HEK293 (cell line): ENCODE data around the gene ANO3.

Experiments used
- CTCF ChIA-PET: fragments of 350-600 bp; formaldehyde crosslinking; extraction: SDS; loops from one replicate; lab custom pipeline; 2021; ENCODE audit warnings: antibody characterized with exemption; lab: Yijun Ruan, JAX
- POLR2A ChIA-PET: fragments of 300-600 bp; formaldehyde crosslinking; extraction: SDS; loops from one replicate; lab custom pipeline; 2020; ENCODE audit warnings: antibody characterized with exemption, inconsistent platforms; lab: Yijun Ruan, JAX
- H3K27ac ChIP-seq: fragments of 200-500 bp; sonication (Bioruptor generic); 2 replicates; pipeline ENCODE4 v1.5.1; 2014; ENCODE audit warnings: low read depth, low read length, control low read depth, inconsistent platforms; ENCODE audit errors: extremely low read depth
- H3K36me3 ChIP-seq, 2 experiments: fragments of 200-500 bp in 1 of 2; sonication (Bioruptor generic) in 1 of 2; 1 replicate in 1 of 2; 2 replicates in 1 of 2; pipeline ENCODE4 v1.5.1; 2014 to 2017; ENCODE audit warnings: inconsistent platforms in 2 of 2, low read length in 2 of 2; ENCODE audit not compliant: control insufficient read depth in 2 of 2, insufficient read depth in 1 of 2
- H3K4me1 ChIP-seq: fragments of 200-500 bp; sonication (Bioruptor generic); 2 replicates; pipeline ENCODE4 v1.5.1; 2014; ENCODE audit warnings: mild to moderate bottlenecking, low read length, inconsistent platforms; ENCODE audit not compliant: control insufficient read depth, insufficient read depth
- H3K4me3 ChIP-seq: 2 replicates; pipeline ENCODE4 v1.5.1; 2011; ENCODE audit warnings: low read depth, mild to moderate bottlenecking, control low read depth, low read length, moderate library complexity
- H3K9me3 ChIP-seq: fragments of 200-500 bp; sonication (Bioruptor generic); 2 replicates; pipeline ENCODE4 v1.5.1; 2014; ENCODE audit warnings: low read depth, low read length, inconsistent platforms; ENCODE audit not compliant: control insufficient read depth, insufficient read depth
- AEBP2 ChIP-seq: fragments of 450-650 bp; formaldehyde crosslinking; IDR thresholded peaks from 2 replicates; pipeline ENCODE4 v1.5.1; 2016; ENCODE audit warnings: missing biosample characterization, missing genetic modification characterization, borderline replicate concordance
- BCL11A ChIP-seq: fragments of 450-650 bp; formaldehyde crosslinking; IDR thresholded peaks from 2 replicates; pipeline ENCODE4 v1.5.1; 2016; ENCODE audit warnings: low read depth, missing biosample characterization, missing genetic modification characterization
- FEZF1 ChIP-seq: fragments of 450-650 bp; formaldehyde crosslinking; IDR thresholded peaks from 2 replicates; pipeline ENCODE4 v1.5.1; 2016; ENCODE audit warnings: missing biosample characterization, missing genetic modification characterization
- HOXA7 ChIP-seq: sonication (generic); formaldehyde crosslinking; IDR thresholded peaks from 2 replicates; pipeline ENCODE4 v1.8.1; 2022; ENCODE audit warnings: missing genetic modification reagents, borderline replicate concordance
- KLF10 ChIP-seq: fragments of 450-650 bp; IDR thresholded peaks from 2 replicates; pipeline ENCODE4 v1.5.1; 2018; ENCODE audit warnings: missing biosample characterization, mild to moderate bottlenecking, missing genetic modification characterization
- OVOL3 ChIP-seq: fragments of 450-650 bp; formaldehyde crosslinking; IDR thresholded peaks from 2 replicates; pipeline ENCODE4 v1.5.1; 2016; ENCODE audit warnings: missing biosample characterization, missing genetic modification characterization
- PBX3 ChIP-seq: sonication (generic); formaldehyde crosslinking; IDR thresholded peaks from 2 replicates; pipeline ENCODE4 v1.8.1; 2022; ENCODE audit warnings: mild to moderate bottlenecking, moderate library complexity, missing genetic modification reagents
- SP2 ChIP-seq: fragments of 450-650 bp; formaldehyde crosslinking; IDR thresholded peaks from 2 replicates; pipeline ENCODE4 v1.5.1; 2016; ENCODE audit warnings: missing biosample characterization, missing genetic modification characterization
- YY1 ChIP-seq: fragments of 450-650 bp; formaldehyde crosslinking; IDR thresholded peaks from 2 replicates; pipeline ENCODE4 v1.5.1; 2018; ENCODE audit warnings: missing biosample characterization, missing genetic modification characterization
- ZNF140 ChIP-seq: fragments of 450-650 bp; formaldehyde crosslinking; IDR thresholded peaks from 2 replicates; pipeline ENCODE4 v1.5.1; 2016; ENCODE audit warnings: missing biosample characterization, missing genetic modification characterization
- ZNF169 ChIP-seq: fragments of 450-650 bp; formaldehyde crosslinking; IDR thresholded peaks from 2 replicates; pipeline ENCODE4 v1.5.1; 2016; ENCODE audit warnings: missing biosample characterization, missing genetic modification characterization
- ZNF292 ChIP-seq: fragments of 450-650 bp; formaldehyde crosslinking; IDR thresholded peaks from 2 replicates; pipeline ENCODE4 v1.5.1; 2016; ENCODE audit warnings: low read depth, missing biosample characterization, missing genetic modification characterization, borderline replicate concordance
- ZNF366 ChIP-seq: fragments of 450-650 bp; formaldehyde crosslinking; conservative IDR thresholded peaks from 2 replicates; pipeline ENCODE4 v1.5.1; 2016; ENCODE audit warnings: missing biosample characterization, missing genetic modification characterization
- ZNF391 ChIP-seq: fragments of 450-650 bp; formaldehyde crosslinking; IDR thresholded peaks from 2 replicates; pipeline ENCODE4 v1.5.1; 2016; ENCODE audit warnings: low read depth, missing biosample characterization, missing genetic modification characterization, borderline replicate concordance
- ZNF600 ChIP-seq: fragments of 450-650 bp; formaldehyde crosslinking; IDR thresholded peaks from 2 replicates; pipeline ENCODE4 v1.5.1; 2016; ENCODE audit warnings: missing biosample characterization, missing genetic modification characterization
- ZNF670 ChIP-seq: fragments of 450-650 bp; formaldehyde crosslinking; IDR thresholded peaks from 2 replicates; pipeline ENCODE4 v1.5.1; 2016; ENCODE audit warnings: missing biosample characterization, missing genetic modification characterization, low read depth
- ZNF701 ChIP-seq: fragments of 450-650 bp; formaldehyde crosslinking; IDR thresholded peaks from 2 replicates; pipeline ENCODE4 v1.5.1; 2016; ENCODE audit warnings: missing biosample characterization, missing genetic modification characterization
- ZNF792 ChIP-seq: fragments of 450-650 bp; formaldehyde crosslinking; IDR thresholded peaks from 2 replicates; pipeline ENCODE4 v1.5.1; 2016; ENCODE audit warnings: missing biosample characterization, missing genetic modification characterization
- ZSCAN16 ChIP-seq: fragments of 450-650 bp; formaldehyde crosslinking; IDR thresholded peaks from 2 replicates; pipeline ENCODE4 v1.5.1; 2016; ENCODE audit warnings: missing biosample characterization, missing genetic modification characterization
- ZXDB ChIP-seq: fragments of 450-650 bp; formaldehyde crosslinking; IDR thresholded peaks from 2 replicates; pipeline ENCODE4 v1.5.1; 2016; ENCODE audit warnings: missing biosample characterization, missing genetic modification characterization
- TF ChIP-seq, protein P1 (sequence below): fragments of 450-650 bp; formaldehyde crosslinking; IDR thresholded peaks from 2 replicates; pipeline ENCODE4; 2016; ENCODE audit warnings: missing biosample characterization, missing genetic modification characterization
- TF ChIP-seq, protein P2 (sequence below): fragments of 450-650 bp; formaldehyde crosslinking; IDR thresholded peaks from 2 replicates; pipeline ENCODE4 v1.5.1; 2017; ENCODE audit warnings: missing biosample characterization, missing genetic modification characterization

Gene ANO3

DNA sequence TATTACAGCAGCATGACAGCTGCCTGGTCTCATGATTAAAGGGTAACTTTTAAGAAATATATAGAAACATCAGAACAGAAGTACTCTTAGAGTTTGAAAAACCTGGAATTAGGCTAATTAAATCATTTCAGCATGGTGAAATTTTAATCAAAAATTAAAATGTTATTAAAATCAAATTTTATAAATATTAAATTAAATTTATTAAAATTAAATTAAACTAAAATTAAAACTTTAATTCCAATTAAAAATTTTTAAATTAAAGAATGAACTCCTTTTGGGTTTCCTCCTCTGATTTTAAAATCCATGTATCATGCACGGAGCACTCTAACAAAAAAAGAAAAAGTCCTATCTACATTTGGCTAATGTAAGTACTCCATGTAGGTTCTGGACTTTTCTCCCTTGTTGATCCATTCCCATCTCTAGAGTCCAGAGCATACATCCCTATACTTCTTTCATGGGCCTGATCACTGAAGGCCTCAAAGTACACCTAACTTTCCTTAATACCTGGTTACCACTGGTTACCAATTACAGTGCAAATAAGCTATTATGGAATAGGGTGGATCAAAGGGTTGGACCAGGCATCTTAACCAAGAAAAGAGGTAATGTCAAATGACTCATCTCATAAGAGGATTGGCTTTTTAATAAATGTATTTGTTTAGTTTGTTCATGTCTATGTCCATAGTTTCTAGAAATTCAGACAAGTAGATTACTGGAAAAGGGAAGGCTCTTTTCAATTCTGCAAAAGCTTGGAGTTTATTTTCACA, 288.5 kb downstream of the ANO3 start (continued):
- TF ChIP-seq, protein P1, sequence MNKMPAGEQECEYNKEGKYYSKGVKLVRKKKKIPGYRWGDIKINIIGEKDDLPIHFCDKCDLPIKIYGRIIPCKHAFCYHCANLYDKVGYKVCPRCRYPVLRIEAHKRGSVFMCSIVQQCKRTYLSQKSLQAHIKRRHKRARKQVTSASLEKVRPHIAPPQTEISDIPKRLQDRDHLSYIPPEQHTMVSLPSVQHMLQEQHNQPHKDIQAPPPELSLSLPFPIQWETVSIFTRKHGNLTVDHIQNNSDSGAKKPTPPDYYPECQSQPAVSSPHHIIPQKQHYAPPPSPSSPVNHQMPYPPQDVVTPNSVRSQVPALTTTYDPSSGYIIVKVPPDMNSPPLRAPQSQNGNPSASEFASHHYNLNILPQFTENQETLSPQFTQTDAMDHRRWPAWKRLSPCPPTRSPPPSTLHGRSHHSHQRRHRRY (tag by site-specific recombination), result no peak
- TF ChIP-seq ZNF169 (tag by site-specific recombination) (no peak), KLF10 (tag by site-specific recombination) (no peak), ZNF701 (tag by site-specific recombination) (no peak), ZNF600 (tag by site-specific recombination) (no peak), OVOL3 (no peak)

DNA sequence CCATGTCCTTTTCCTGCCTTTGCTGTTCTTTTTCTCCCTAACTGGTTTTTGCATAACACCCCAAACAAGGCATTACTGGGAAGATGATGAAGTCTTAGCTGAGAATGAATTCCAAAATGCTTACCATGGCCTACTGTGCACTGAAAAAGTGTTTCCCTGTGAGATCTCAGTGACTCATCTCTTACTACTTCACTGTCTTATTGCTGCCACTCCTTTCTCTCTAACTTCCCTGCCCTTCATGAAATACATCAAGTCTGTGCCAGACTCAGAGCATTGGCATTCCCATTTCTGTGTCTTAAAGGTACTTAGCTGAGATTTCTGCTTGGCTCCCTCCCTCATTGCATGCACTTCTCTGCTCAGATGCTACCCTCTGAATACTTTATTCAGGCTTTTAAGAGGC, 289.2 kb downstream of the ANO3 start:
- no peaks in the 10 kb centered on the region for H3K9me3 ChIP-seq
- no peaks in the 10 kb centered on the region for H3K36me3 ChIP-seq
- POLR2A ChIA-PET, result no interaction called here
- no peak overlapping the region for H3K4me3 ChIP-seq
- CTCF ChIA-PET, result no interaction called here
- TF ChIP-seq BCL11A (tag by site-specific recombination), result no peak
- TF ChIP-seq AEBP2 (tag by site-specific recombination), result no peak
- TF ChIP-seq ZNF366 (tag by site-specific recombination), result no peak
- TF ChIP-seq PBX3 (CRISPR knock-in tag), result no peak
- no peak for TF ChIP-seq ZNF792
- TF ChIP-seq, protein P1 (tag by site-specific recombination), result no peak
- TF ChIP-seq ZNF169 (tag by site-specific recombination), result no peak
- no peak for TF ChIP-seq YY1 (tag by site-specific recombination)
- TF ChIP-seq ZXDB (tag by site-specific recombination), result no peak
- TF ChIP-seq, protein P2, sequence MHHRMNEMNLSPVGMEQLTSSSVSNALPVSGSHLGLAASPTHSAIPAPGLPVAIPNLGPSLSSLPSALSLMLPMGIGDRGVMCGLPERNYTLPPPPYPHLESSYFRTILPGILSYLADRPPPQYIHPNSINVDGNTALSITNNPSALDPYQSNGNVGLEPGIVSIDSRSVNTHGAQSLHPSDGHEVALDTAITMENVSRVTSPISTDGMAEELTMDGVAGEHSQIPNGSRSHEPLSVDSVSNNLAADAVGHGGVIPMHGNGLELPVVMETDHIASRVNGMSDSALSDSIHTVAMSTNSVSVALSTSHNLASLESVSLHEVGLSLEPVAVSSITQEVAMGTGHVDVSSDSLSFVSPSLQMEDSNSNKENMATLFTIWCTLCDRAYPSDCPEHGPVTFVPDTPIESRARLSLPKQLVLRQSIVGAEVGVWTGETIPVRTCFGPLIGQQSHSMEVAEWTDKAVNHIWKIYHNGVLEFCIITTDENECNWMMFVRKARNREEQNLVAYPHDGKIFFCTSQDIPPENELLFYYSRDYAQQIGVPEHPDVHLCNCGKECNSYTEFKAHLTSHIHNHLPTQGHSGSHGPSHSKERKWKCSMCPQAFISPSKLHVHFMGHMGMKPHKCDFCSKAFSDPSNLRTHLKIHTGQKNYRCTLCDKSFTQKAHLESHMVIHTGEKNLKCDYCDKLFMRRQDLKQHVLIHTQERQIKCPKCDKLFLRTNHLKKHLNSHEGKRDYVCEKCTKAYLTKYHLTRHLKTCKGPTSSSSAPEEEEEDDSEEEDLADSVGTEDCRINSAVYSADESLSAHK (tag by site-specific recombination), result no peak
- TF ChIP-seq ZNF391 (tag by site-specific recombination), result no peak
- TF ChIP-seq HOXA7 (CRISPR knock-in tag), result no peak
- TF ChIP-seq ZNF140, result no peak
- no peak for TF ChIP-seq ZNF670 (tag by site-specific recombination)
- no peak for TF ChIP-seq ZNF292 (tag by site-specific recombination)
- no peak for TF ChIP-seq FEZF1 (tag by site-specific recombination)
- no peak for TF ChIP-seq ZSCAN16
- no peak for TF ChIP-seq SP2 (tag by site-specific recombination)
- TF ChIP-seq, all 188 proteins: peak for 0
- Histone ChIP-seq H3K27ac (no peak overlapping the region), H3K4me1 (peaks cover 7% of the 10 kb centered on the region; the same call in 1 of the 2 replicates)
